Activated CD4-positive, alpha-beta memory T cell treated with anti-CD3 and anti-CD28 coated beads, Interleukin-2, amount 10 ng/mL, durations not matched to agents 7 days and 5 days (primary cell): ENCODE measurements around the gene PTAFR. TPM values are rescaled to one million over a fixed set of nuclear protein-coding genes. Genes with fewer than 3 reads are reported as not detected.
A peak's percentile ranks its signal among the peaks of the same experiment; 100 is the strongest.

Source experiments
- CTCF ChIA-PET: fragments of 350-600 bp; sonication (Branson Sonifier 250); formaldehyde crosslinking; loops from one replicate; lab custom pipeline; 2021; ENCODE audit warnings: antibody characterized with exemption, inconsistent platforms; lab: Charles Lee
- POLR2A ChIA-PET: fragments of 350-600 bp; sonication (Branson Sonifier 250); formaldehyde crosslinking; loops from one replicate; lab custom pipeline; 2021; ENCODE audit warnings: antibody characterized with exemption; lab: Charles Lee
- DNase-seq: peaks from one replicate; pipeline ENCODE4 v3.0.0-alpha.2; 2020
- H3K27ac Mint-ChIP-seq: one replicate; pipeline ENCODE4 v1.8.0; 2021; ENCODE audit warnings: mild to moderate bottlenecking, mixed read lengths
- H3K27me3 Mint-ChIP-seq: one replicate; pipeline ENCODE4 v1.8.0; 2021; ENCODE audit warnings: mixed read lengths
- H3K36me3 Mint-ChIP-seq: one replicate; pipeline ENCODE4 v1.8.0; 2021; ENCODE audit warnings: low read depth, mixed read lengths
- H3K4me1 Mint-ChIP-seq: one replicate; pipeline ENCODE4 v1.8.0; 2021; ENCODE audit warnings: mixed read lengths
- H3K4me3 Mint-ChIP-seq: one replicate; pipeline ENCODE4 v1.8.0; 2021; ENCODE audit warnings: mild to moderate bottlenecking, mixed read lengths
- H3K9me3 Mint-ChIP-seq: one replicate; pipeline ENCODE4 v1.8.0; 2021; ENCODE audit warnings: mixed read lengths
- total RNA-seq, 2 experiments: library from RNA; stranded (reverse); gene quantifications; one replicate each; pipeline ENCODE4 v1.2.3, GENCODE V29; 2021

PTAFR gene
- total RNA-seq, 2 experiments from 2014 or later, result 0.23 to 0.38 TPM

DNA sequence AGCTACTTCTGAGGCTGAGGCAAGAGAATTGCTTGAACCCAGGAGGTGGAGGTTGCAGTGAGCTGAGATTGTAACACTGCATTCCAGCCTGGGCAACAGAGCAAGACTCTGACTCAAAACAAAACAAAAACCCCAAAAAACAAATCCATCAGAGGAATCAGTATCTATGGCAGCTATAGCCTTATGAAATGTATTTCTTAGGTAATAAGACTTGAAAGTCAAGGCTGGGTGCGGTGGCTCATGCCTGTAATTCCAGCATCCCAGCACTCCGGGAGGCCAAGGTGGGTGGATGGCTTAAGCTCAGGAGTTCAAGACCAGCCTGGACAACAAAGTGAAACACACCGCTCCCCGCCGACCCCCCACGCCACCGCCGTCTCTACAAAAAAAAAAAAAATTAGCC, 56.9 kb downstream of the PTAFR start:
- H3K9me3 Mint-ChIP-seq, result no peaks in the 10 kb centered on the region
- POLR2A ChIA-PET, result interaction anchor here (0.6 kb wide), 1 partner anchor 177 kb away, joined by 3 read pairs; no protein-coding TSS in a partner anchor
- H3K4me1 Mint-ChIP-seq, result peaks cover 13% of the 10 kb centered on the region
- peaks cover 31% of the 10 kb centered on the region for H3K27me3 Mint-ChIP-seq
- no peak overlapping the region for H3K27ac Mint-ChIP-seq
- H3K36me3 Mint-ChIP-seq, result no peaks in the 10 kb centered on the region
- H3K4me3 Mint-ChIP-seq, result no peak overlapping the region
- no peak for DNase-seq
- CTCF ChIA-PET, result no interaction called here

DNA sequence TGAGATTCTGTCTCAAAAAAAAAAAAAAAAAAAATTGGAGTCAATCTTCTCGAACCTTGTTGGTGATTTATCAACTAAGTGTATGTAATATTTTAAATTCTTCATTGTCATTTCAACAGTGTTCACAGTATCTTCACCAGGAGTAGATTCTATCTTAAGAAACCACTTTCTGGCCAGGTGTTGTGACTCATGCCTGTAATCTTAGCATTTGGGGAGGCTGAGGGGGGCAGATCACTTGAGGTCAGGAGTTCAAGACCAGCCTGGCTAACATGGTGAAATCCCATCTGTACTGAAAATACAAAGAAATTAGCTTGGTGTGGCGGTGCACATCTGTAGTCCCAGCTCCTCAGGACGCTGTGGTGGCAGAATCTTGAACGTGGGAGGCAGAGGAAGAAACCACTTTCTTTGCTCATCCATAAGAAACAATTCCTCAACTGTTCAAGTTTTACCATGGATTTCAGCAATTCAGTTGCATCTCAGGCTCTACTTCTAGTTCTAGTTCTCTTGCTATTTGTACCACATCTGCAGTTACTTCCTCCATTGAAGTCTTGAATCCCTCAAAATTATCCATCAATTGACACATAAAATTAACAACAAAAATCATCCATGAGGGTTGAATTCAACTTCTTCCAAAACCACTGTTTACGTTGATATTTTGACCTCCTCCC, 57.7 kb downstream of the PTAFR start:
- no peak overlapping the region for H3K27ac Mint-ChIP-seq
- H3K4me1 Mint-ChIP-seq, result peaks cover 18% of the 10 kb centered on the region
- POLR2A ChIA-PET, result no interaction called here
- peaks cover 31% of the 10 kb centered on the region for H3K27me3 Mint-ChIP-seq
- CTCF ChIA-PET, result no interaction called here
- no peaks in the 10 kb centered on the region for H3K9me3 Mint-ChIP-seq
- no peak for DNase-seq
- H3K4me3 Mint-ChIP-seq, result no peak overlapping the region
- H3K36me3 Mint-ChIP-seq, result no peaks in the 10 kb centered on the region

DNA sequence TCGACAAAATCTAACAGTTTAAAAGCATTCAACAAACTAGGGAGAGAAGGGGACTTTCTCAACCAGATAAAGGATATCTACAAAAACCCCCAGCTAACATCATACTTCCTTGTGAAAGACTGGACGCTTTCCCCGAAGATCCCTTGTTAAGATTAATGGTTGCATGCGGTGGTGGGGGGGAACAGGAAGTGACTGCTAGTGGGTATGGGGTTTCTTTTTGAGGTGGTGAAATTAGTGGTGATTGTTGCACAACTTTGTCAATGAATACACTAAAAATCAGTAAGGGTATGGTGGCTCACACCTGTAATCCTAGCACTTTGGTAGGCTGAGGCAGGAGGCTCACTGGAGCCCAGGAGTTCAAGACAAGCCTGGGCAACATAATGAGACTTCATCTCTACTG, 61.2 kb downstream of the PTAFR start:
- Mint-ChIP-seq H3K27me3 (peaks cover 34% of the 10 kb centered on the region), H3K36me3 (no peaks in the 10 kb centered on the region), H3K9me3 (no peaks in the 10 kb centered on the region), H3K27ac (no peak overlapping the region), H3K4me1 (peaks cover 37% of the 10 kb centered on the region), H3K4me3 (no peak overlapping the region)
- POLR2A ChIA-PET, result no interaction called here
- CTCF ChIA-PET, result interaction anchor here (1.3 kb wide), 1 partner anchor 20 kb away, joined by 3 read pairs; no protein-coding TSS in a partner anchor
- DNase-seq, result peak; percentile 57

DNA sequence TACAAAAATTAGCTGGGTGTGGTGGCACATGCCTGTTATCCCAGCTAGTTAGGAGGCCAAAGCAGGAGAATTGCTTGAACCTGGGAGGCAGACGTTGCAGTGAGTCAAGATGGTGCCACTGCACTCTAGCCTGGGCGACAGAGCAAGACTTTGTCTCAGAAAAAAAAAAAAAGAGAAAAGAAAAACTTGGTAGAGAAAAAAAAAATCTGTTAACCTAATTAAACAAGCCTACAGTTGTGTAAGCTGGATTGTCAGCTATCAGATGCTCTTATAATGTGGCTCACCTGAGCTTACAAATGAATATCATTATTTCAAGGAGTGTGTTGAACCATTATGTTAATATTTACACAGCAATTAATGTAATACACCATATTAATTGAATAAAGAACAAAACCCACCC, 61.6 kb downstream of the PTAFR start:
- ChIA-PET POLR2A (no interaction called here), CTCF (interaction anchor here (0.7 to 1.3 kb wide), 2 partner anchors 20 to 37 kb away, joined by 3 read pairs; no protein-coding TSS in a partner anchor)
- no peaks in the 10 kb centered on the region for H3K9me3 Mint-ChIP-seq
- no peaks in the 10 kb centered on the region for H3K36me3 Mint-ChIP-seq
- no peak overlapping the region for H3K4me3 Mint-ChIP-seq
- H3K27me3 Mint-ChIP-seq, result peaks cover 34% of the 10 kb centered on the region
- no peak for DNase-seq
- peaks cover 37% of the 10 kb centered on the region for H3K4me1 Mint-ChIP-seq
- H3K27ac Mint-ChIP-seq, result no peak overlapping the region

DNA sequence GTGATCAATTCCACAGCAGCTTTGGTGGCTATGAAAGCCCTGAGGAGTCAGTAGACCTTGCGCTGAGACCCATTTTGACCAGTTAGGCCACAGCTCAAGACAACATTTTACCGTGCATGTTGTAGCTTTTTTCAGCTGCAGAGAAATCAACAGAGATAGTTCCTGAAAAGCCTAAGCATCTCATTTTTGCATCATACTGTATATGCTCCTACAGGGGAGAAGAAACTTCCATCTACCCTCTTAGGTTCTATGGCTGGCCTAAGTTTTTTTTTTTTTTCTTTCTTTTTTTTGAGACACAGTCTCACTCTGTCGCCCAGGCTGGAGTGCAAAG, 63.3 kb downstream of the PTAFR start:
- POLR2A ChIA-PET, result interaction anchor here (0.9 kb wide), 1 partner anchor 86 kb away, joined by 3 read pairs; no protein-coding TSS in a partner anchor

GRCh38 chr1:28112388-28113241, 63.9 kb downstream of the PTAFR start:
- H3K36me3 Mint-ChIP-seq, result no peaks in the 10 kb centered on the region
- DNase-seq, result no peak
- H3K27me3 Mint-ChIP-seq, result peaks cover 30% of the 10 kb centered on the region
- H3K27ac Mint-ChIP-seq, result no peak overlapping the region
- H3K4me1 Mint-ChIP-seq, result peaks cover 37% of the 10 kb centered on the region
- H3K9me3 Mint-ChIP-seq, result no peaks in the 10 kb centered on the region
- H3K4me3 Mint-ChIP-seq, result no peak overlapping the region
- ChIA-PET POLR2A (interaction anchor here (0.6 to 0.9 kb wide), 2 partner anchors 57 to 87 kb away, joined by 3 read pairs; no protein-coding TSS in a partner anchor), CTCF (interaction anchor here (1.1 to 2.0 kb wide), 2 partner anchors 21 to 57 kb away, joined by 3 to 8 read pairs; no protein-coding TSS in a partner anchor)

More for the DNA sequence above, 63.3 kb downstream of the PTAFR start:
- Mint-ChIP-seq H3K27ac (no peak overlapping the region), H3K9me3 (no peaks in the 10 kb centered on the region), H3K4me1 (peaks cover 37% of the 10 kb centered on the region), H3K4me3 (no peak overlapping the region), H3K36me3 (no peaks in the 10 kb centered on the region), H3K27me3 (peaks cover 28% of the 10 kb centered on the region)
- CTCF ChIA-PET, result interaction anchor here (0.9 to 1.1 kb wide), 2 partner anchors 22 to 56 kb away, joined by 3 read pairs; no protein-coding TSS in a partner anchor
- no peak for DNase-seq

GRCh38 chr1:28111157-28111556, 65.3 kb downstream of the PTAFR start:
- ChIA-PET CTCF (interaction anchor here (2.0 kb wide), 1 partner anchor 20 kb away, joined by 8 read pairs; no protein-coding TSS in a partner anchor), POLR2A (interaction anchor here (1.1 to 1.7 kb wide), 2 partner anchors 23 to 88 kb away, joined by 3 read pairs; no protein-coding TSS in a partner anchor)
- H3K4me1 Mint-ChIP-seq, result peaks cover 35% of the 10 kb centered on the region
- H3K27ac Mint-ChIP-seq, result no peak overlapping the region
- no peaks in the 10 kb centered on the region for H3K9me3 Mint-ChIP-seq
- DNase-seq, result no peak
- H3K27me3 Mint-ChIP-seq, result peaks cover 21% of the 10 kb centered on the region
- no peak overlapping the region for H3K4me3 Mint-ChIP-seq
- no peaks in the 10 kb centered on the region for H3K36me3 Mint-ChIP-seq

DNA sequence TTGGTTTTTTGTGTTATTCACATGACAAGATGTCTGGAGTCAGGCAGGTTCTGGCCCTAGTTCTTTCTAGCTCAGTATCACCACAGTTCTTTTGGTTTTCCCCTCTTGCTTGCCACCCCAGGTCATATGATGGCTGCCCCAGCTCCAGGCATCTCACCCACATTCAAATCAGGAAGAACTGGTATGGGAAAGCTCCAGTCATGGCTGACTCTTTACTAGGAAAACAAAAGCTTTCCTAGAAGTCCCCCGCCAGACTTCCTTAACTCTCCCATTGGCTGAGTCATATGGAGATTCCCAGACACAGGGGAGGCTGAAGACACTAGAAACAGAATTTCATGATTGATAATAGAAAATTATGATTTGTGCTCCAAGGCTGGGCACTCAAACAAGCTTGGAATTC, 65.9 kb downstream of the PTAFR start:
- Mint-ChIP-seq H3K4me3 (no peak overlapping the region), H3K36me3 (no peaks in the 10 kb centered on the region), H3K27ac (no peak overlapping the region), H3K9me3 (no peaks in the 10 kb centered on the region), H3K4me1 (peaks cover 34% of the 10 kb centered on the region), H3K27me3 (peaks cover 25% of the 10 kb centered on the region)
- ChIA-PET POLR2A (interaction anchor here (0.7 to 1.7 kb wide), 4 partner anchors 23 to 427 kb away, joined by 3 read pairs; no protein-coding TSS in a partner anchor), CTCF (interaction anchor here (1.3 kb wide), 1 partner anchor 22 kb away, joined by 3 read pairs; the partner anchor contains the start of gene EYA3)
- DNase-seq, result no peak

- POLR2A ChIA-PET, result no interaction called here
Measured at GRCh38 chr1:28109639-28110038, 66.9 kb downstream of the PTAFR start.

GRCh38 chr1:28108001-28108400, 68.5 kb downstream of the PTAFR start:
- peaks cover 27% of the 10 kb centered on the region for H3K27me3 Mint-ChIP-seq
- H3K9me3 Mint-ChIP-seq, result no peaks in the 10 kb centered on the region
- ChIA-PET POLR2A (interaction anchor here (0.6 kb wide), 2 partner anchors 38 to 63 kb away, joined by 3 to 5 read pairs; no protein-coding TSS in a partner anchor), CTCF (interaction anchor here (1.2 kb wide), 1 partner anchor 19 kb away, joined by 3 read pairs; the partner anchor contains the start of gene EYA3)
- DNase-seq, result no peak
- H3K27ac Mint-ChIP-seq, result no peak overlapping the region
- peaks cover 18% of the 10 kb centered on the region for H3K4me1 Mint-ChIP-seq
- H3K4me3 Mint-ChIP-seq, result no peak overlapping the region
- H3K36me3 Mint-ChIP-seq, result no peaks in the 10 kb centered on the region

More at GRCh38 chr1:28109639-28110038, 66.9 kb downstream of the PTAFR start:
- H3K36me3 Mint-ChIP-seq, result no peaks in the 10 kb centered on the region
- DNase-seq, result no peak
- peaks cover 24% of the 10 kb centered on the region for H3K4me1 Mint-ChIP-seq
- no peaks in the 10 kb centered on the region for H3K9me3 Mint-ChIP-seq
- H3K27ac Mint-ChIP-seq, result no peak overlapping the region
- H3K4me3 Mint-ChIP-seq, result no peak overlapping the region
- CTCF ChIA-PET, result interaction anchor here (0.7 to 1.3 kb wide), 3 partner anchors 21 to 58 kb away, joined by 3 to 4 read pairs (median 4); partner anchors contain the start of gene EYA3
- H3K27me3 Mint-ChIP-seq, result peaks cover 25% of the 10 kb centered on the region

- Mint-ChIP-seq H3K9me3 (no peaks in the 10 kb centered on the region), H3K4me3 (no peak overlapping the region), H3K4me1 (no peaks in the 10 kb centered on the region), H3K27ac (no peak overlapping the region), H3K27me3 (peaks cover 17% of the 10 kb centered on the region), H3K36me3 (no peaks in the 10 kb centered on the region)
- ChIA-PET POLR2A (interaction anchor here (1.6 kb wide), 1 partner anchor 16 kb away, joined by 3 read pairs; no protein-coding TSS in a partner anchor), CTCF (interaction anchor here (0.6 kb wide), 1 partner anchor 14 kb away, joined by 3 read pairs; no protein-coding TSS in a partner anchor)
- DNase-seq, result no peak
Measured at GRCh38 chr1:28104866-28105467, 71.5 kb downstream of the PTAFR start.

GRCh38 chr1:28102189-28102588, 74.3 kb downstream of the PTAFR start:
- ChIA-PET CTCF (interaction anchor here (1.2 kb wide), 1 partner anchor 11 kb away, joined by 3 read pairs; no protein-coding TSS in a partner anchor), POLR2A (no interaction called here)
- no peaks in the 10 kb centered on the region for H3K9me3 Mint-ChIP-seq
- no peak overlapping the region for H3K27ac Mint-ChIP-seq
- no peaks in the 10 kb centered on the region for H3K36me3 Mint-ChIP-seq
- no peak overlapping the region for H3K4me3 Mint-ChIP-seq
- no peak for DNase-seq
- no peaks in the 10 kb centered on the region for H3K4me1 Mint-ChIP-seq
- H3K27me3 Mint-ChIP-seq, result peaks cover 12% of the 10 kb centered on the region
